Urinary bladder (tissue), 4 donors: ENCODE data around the gene PSMB3. TPM values are rescaled to one million over a fixed set of nuclear protein-coding genes. Genes with fewer than 3 reads are reported as not detected.

Experiments used
- DNase-seq: peaks from one replicate; pipeline ENCODE4 v3.0.0-alpha.2; 2015; ENCODE audit errors: extremely low spot score
- H3K27ac ChIP-seq: one replicate; pipeline ENCODE4 v1.5.1; 2013; ENCODE audit warnings: low read depth, mild to moderate bottlenecking, moderate library complexity
- H3K36me3 ChIP-seq: one replicate; pipeline ENCODE4 v1.6.1; 2013; ENCODE audit warnings: mild to moderate bottlenecking, moderate library complexity; ENCODE audit not compliant: insufficient read depth
- H3K4me1 ChIP-seq: one replicate; pipeline ENCODE4 v1.6.1; 2013; ENCODE audit warnings: mild to moderate bottlenecking, moderate library complexity; ENCODE audit not compliant: insufficient read depth
- H3K4me3 ChIP-seq: one replicate; pipeline ENCODE4 v1.5.1; 2013; ENCODE audit warnings: low read depth, low read length
- WGBS: extraction: QIAGEN DNeasy Blood & Tissue Kit; methylation state at CpG from one replicate; pipeline ENCODE4 v1.1.7; 2013; 5-methylcytosine and 5-hydroxymethylcytosine counted together
- polyA plus RNA-seq: library from polyadenylated mRNA; stranded (reverse); fragments of 200-250 nt; gene quantifications from one replicate; pipeline ENCODE4 v1.2.3, GENCODE V29; 2013
- total RNA-seq: library from RNA; depleted of rRNA; stranded (reverse); fragments of >200 nt; gene quantifications from one replicate; pipeline ENCODE4 v1.2.3, GENCODE V29; 2014
- donor health status: healthy with polysubstance abuse.
- donor health status: healthy.

PSMB3 gene
- total and polyA plus RNA-seq, 2 donors = 97.5 to 202 TPM

DNA sequence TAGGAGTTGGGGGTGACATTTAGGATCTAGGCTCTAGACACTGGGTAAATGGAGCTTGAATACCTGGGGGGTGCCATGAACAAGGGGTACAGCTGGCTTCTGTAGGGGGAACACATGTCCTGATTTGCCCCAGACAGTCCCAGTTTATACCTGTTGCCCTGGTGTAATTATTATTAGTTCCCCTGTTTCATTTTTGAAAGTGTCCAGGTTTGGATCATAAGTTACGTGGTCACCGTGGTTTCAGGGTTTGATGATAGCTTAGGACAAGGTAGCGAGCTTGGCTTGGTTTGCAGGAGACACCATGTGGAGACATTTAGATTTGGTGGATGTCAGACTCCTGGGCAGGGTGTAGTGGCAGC, 42.0 kb upstream of the PSMB3 start:
- Histone ChIP-seq H3K4me3 (no peak overlapping the region), H3K36me3 (peaks cover 1% of the 10 kb centered on the region), H3K4me1 (no peaks in the 10 kb centered on the region), H3K27ac (no peak overlapping the region)
- no peak for DNase-seq
- WGBS = 93% methylated on average over 3 of the region's 3 CpGs

DNA sequence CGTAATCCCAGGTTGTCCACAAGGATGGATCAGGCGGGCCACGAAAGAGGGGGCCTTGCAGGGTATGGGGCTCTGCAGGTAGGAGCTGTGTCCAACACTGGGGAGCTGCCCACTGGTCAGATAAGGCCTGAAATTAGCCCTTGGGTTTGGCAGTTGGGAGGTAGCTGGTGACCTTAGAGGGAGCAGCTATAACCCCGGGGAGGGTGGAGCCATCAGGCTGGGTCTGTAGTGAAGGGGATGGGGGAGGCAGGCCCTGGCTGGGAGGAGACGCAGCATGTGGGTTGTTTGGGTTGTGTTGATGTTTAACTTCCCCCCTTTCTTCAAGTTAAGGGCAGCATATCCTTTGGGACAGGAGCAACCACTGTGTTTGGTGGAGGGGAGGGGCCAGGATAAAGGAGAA, 41.6 kb upstream of the PSMB3 start:
- H3K4me1 ChIP-seq = no peaks in the 10 kb centered on the region
- DNase-seq = no peak
- peaks cover 1% of the 10 kb centered on the region for H3K36me3 ChIP-seq
- no peak overlapping the region for H3K4me3 ChIP-seq
- H3K27ac ChIP-seq = no peak overlapping the region
- 89% methylated on average over 5 of the region's 5 CpGs for whole genome bisulfite sequencing

DNA sequence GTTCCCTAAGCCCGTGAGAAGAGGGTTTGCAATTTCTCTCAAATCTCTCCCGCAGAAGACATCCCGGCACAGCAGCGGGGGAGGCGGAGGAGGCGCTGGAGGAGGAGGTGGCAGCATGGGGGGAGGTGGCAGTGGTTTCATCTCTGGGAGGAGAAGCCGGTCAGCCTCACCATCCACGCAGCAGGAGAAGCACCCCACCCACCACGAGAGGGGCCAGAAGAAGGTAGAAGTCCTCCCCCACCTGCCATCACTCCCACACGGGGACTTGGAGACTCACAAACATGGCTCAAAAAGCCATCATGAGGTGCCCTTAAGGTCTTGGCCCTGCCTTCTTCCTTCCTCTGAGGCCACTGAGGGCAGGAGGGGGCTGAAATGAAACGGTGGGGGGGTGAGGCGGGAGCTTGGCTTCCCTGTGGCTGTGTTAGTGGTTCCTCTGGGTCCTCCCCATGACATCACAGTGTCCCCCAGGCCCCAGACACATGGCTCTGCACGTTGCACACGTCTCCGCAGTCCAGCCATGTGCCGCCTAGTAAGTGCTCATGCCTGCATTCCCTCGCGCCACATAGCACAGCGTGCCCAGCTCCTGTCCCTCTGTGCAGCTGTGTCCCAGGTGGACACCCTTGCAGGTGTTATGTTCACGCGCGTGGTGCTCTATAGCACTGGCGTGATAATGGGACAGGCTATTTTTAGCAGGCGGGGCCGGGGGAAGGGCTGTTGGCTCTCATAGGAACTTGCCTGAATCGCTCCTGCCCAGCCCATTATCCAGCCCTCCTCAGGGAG, 40.6 kb upstream of the PSMB3 start:
- no peaks in the 10 kb centered on the region for H3K4me1 ChIP-seq
- no peak for DNase-seq
- peaks cover 4% of the 10 kb centered on the region for H3K36me3 ChIP-seq
- H3K27ac ChIP-seq = no peak overlapping the region
- no peak overlapping the region for H3K4me3 ChIP-seq
- WGBS = 76% methylated on average over 26 of the region's 26 CpGs

GRCh38 chr17:38712593-38712992, 39.9 kb upstream of the PSMB3 start:
- Histone ChIP-seq H3K4me1 (no peaks in the 10 kb centered on the region), H3K36me3 (peaks cover 8% of the 10 kb centered on the region), H3K4me3 (no peak overlapping the region), H3K27ac (no peak overlapping the region)
- WGBS = 94% methylated on average over 10 of the region's 10 CpGs
- DNase-seq = no peak

DNA sequence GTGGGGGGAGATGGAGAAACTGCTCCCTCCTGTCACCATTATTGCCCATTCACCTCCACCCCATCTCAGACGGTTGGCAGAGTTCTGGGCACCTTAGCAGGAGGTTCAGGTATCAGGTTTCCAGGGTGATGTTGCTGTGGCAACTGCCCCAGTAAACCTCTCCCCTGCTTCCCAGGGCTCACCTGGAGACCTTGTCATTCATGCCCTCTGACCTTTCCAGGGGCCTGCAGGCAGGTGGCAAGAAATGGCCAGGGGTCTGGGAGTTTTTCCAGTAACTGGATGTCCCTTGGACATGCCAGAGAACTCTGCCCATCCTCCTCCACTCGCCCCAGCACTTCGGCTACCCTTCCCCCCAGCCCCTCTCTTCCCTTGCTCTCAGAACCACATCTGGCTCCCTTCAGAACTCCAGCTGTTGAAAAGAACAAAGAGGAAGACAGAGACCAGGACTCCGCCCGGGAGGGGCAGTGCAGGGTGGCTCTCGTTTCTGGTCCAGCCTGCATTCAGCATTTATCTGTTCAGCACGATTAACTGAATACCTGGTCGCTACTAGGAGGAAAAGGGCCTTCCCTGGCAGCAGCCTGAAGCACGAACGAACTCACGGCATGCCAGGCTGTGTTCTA, 39.0 kb upstream of the PSMB3 start:
- peaks cover 8% of the 10 kb centered on the region for H3K36me3 ChIP-seq
- H3K4me3 ChIP-seq = no peak overlapping the region
- 62% methylated on average over 11 of the region's 11 CpGs for WGBS
- no peaks in the 10 kb centered on the region for H3K4me1 ChIP-seq
- DNase-seq = no peak
- H3K27ac ChIP-seq = no peak overlapping the region

DNA sequence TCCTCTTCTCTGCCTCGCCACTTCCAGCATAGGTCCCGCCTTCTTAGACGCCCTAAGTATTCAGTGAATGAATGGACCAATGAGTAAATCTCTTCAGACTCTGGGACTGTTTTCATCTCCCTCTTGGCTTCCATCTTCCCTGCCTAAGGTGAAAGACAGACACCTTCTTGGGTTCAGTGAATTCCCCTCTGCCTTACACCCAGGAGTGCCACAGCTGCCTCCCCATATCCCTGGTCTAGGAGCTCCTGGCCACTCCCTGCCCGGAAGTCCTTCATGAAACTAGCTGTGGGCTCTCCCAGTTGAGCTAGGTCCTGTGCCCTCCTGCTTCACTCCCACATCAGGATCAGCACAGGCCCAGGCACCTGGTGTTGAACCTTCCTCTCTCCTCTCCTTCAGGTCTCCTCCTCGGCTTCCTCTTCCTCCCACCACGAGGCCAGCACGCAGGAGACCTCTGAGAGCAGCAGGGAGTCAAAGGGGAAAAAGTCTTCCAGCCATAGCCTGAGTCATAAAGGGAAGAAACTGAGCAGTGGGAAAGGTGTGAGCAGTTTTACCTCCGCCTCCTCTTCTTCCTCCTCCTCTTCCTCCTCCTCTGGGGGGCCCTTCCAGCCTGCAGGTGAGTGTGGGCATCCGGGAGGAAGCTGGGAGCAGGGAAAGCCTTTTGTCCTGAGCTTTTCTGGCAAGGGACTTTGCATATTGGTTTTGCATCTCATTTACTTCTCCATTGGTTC, 37.2 kb upstream of the PSMB3 start:
- no peaks in the 10 kb centered on the region for H3K4me1 ChIP-seq
- no peak overlapping the region for H3K27ac ChIP-seq
- 82% methylated on average over 9 of the region's 9 CpGs for WGBS
- no peak overlapping the region for H3K4me3 ChIP-seq
- no peak for DNase-seq
- H3K36me3 ChIP-seq = peaks cover 7% of the 10 kb centered on the region

DNA sequence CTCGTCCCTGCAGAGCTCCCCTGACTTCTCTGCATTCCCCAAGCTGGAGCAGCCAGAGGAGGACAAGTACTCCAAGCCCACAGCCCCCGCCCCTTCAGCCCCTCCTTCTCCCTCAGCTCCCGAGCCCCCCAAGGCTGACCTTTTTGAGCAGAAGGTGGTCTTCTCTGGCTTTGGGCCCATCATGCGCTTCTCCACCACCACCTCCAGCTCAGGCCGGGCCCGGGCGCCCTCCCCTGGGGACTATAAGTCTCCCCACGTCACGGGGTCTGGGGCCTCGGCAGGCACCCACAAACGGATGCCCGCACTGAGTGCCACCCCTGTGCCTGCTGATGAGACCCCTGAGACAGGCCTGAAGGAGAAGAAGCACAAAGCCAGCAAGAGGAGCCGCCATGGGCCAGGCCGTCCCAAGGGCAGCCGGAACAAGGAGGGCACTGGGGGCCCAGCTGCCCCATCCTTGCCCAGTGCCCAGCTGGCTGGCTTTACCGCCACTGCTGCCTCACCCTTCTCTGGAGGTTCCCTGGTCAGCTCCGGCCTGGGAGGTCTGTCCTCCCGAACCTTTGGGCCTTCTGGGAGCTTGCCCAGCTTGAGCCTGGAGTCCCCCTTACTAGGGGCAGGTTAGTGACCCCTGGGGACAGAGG, 36.1 kb upstream of the PSMB3 start:
- no peak for DNase-seq
- Histone ChIP-seq H3K4me3 (no peak overlapping the region), H3K4me1 (no peaks in the 10 kb centered on the region), H3K36me3 (peaks cover 7% of the 10 kb centered on the region), H3K27ac (no peak overlapping the region)
- 91% methylated on average over 18 of the region's 18 CpGs for WGBS

DNA sequence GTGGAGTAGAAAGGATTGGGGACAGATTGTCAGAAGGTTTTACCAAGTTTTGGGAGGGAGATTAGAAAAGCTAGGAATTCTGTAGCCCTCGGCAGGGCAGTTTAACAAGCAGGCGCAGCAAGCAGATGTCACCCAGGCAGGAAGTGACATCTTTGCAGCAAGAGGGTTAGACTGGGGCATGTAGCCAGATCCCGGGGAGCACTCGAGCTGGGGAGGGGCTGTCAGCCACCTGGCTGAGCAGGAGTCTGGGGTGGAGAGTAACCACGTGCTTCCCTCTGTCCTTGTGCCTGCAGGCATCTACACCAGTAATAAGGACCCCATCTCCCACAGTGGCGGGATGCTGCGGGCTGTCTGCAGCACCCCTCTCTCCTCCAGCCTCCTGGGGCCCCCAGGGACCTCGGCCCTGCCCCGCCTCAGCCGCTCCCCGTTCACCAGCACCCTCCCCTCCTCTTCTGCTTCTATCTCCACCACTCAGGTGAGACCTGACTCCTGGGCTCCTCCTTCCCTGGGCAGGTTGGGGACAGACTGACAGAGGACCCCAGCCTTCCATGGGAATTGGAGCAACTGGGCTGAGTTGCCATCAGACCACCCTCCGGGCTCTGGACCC, 35.3 kb upstream of the PSMB3 start:
- Histone ChIP-seq H3K4me1 (no peaks in the 10 kb centered on the region), H3K36me3 (peaks cover 7% of the 10 kb centered on the region), H3K27ac (no peak overlapping the region), H3K4me3 (no peak overlapping the region)
- 84% methylated on average over 12 of the region's 12 CpGs for WGBS
- no peak for DNase-seq

DNA sequence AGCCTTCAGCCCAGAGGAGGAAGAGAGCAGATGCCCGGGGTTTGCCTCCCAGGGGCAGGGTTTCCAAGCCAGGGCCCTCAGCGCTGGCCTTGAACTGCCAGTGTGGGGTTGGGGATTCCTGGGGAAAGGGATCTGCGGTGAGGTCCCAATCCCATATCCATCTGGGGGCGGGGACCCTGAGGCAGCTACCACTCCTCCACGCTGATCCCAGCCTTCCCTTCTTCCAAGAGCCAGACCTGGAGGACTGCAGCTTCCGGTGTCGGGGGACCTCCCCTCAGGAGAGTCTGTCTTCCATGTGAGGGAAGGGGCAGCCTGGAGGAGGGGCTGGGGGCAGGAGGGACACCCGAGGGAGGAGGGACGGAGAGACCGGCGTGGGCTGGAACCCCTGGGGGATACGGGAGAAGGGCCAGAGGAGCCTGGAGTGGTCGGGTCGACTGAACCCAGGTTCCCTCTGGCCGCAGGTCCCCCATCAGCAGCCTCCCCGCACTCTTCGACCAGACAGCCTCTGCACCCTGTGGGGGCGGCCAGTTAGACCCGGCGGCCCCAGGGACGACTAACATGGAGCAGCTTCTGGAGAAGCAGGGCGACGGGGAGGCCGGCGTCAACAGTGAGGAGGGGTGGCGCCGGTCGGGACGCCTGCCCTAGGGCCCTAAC, 33.1 kb upstream of the PSMB3 start:
- Histone ChIP-seq H3K4me3 (no peak overlapping the region), H3K4me1 (no peaks in the 10 kb centered on the region), H3K36me3 (peaks cover 7% of the 10 kb centered on the region), H3K27ac (no peak overlapping the region)
- WGBS = 81% methylated on average over 29 of the region's 29 CpGs
- no peak for DNase-seq

GRCh38 chr17:38719943-38720641, 32.4 kb upstream of the PSMB3 start:
- H3K4me3 ChIP-seq = no peak overlapping the region
- no peak for DNase-seq
- no peaks in the 10 kb centered on the region for H3K4me1 ChIP-seq
- H3K27ac ChIP-seq = no peak overlapping the region
- 76% methylated on average over 39 of the region's 39 CpGs for WGBS
- peaks cover 7% of the 10 kb centered on the region for H3K36me3 ChIP-seq

- no peak for DNase-seq
- no peaks in the 10 kb centered on the region for H3K4me1 ChIP-seq
- no peak overlapping the region for H3K27ac ChIP-seq
- WGBS = 86% methylated on average over 6 of the region's 6 CpGs
- no peak overlapping the region for H3K4me3 ChIP-seq
- peaks cover 7% of the 10 kb centered on the region for H3K36me3 ChIP-seq
Measured at GRCh38 chr17:38720941-38721340, 31.6 kb upstream of the PSMB3 start.

DNA sequence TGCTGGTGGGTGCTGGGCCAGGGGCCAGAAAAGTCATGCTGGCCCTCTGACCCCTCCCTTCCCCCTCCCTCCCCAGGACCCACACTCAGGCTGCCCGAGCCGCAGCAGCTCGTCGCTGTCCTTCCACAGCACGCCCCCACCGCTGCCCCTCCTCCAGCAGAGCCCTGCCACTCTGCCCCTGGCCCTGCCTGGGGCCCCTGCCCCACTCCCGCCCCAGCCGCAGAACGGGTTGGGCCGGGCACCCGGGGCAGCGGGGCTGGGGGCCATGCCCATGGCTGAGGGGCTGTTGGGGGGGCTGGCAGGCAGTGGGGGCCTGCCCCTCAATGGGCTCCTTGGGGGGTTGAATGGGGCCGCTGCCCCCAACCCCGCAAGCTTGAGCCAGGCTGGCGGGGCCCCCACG, 30.7 kb upstream of the PSMB3 start:
- H3K27ac ChIP-seq = no peak overlapping the region
- no peak overlapping the region for H3K4me3 ChIP-seq
- WGBS = 89% methylated on average over 16 of the region's 16 CpGs
- peaks cover 4% of the 10 kb centered on the region for H3K36me3 ChIP-seq
- no peak for DNase-seq
- no peaks in the 10 kb centered on the region for H3K4me1 ChIP-seq
